ENCODE results near the gene SLC25A53.
"Not testable (repeated sequence)": the region's sequence is repeated elsewhere in the genome, so short reads cannot be mapped to it uniquely, and the experiment has no call there.

Gene SLC25A53

DNA sequence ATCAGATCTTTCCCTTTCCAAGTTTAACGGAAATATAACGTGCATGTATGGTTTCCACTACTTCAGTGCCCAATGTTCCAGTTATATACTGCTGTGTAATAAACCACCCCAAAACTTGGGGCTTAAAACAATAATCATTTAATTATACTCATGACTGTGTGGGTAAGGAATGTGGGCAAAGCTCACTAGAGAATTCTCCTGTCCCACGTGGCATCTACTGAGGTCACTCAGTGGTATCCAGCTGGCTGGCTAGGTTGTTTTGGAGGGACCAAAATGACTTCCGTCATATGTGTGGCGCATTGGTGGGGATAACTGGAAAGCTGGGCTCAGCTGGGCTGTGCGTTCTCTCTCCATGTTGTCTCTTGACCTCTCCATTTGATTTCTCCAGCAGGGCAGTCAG is 26.0 kb downstream of the SLC25A53 start:
- DNase-seq = no peak

DNA sequence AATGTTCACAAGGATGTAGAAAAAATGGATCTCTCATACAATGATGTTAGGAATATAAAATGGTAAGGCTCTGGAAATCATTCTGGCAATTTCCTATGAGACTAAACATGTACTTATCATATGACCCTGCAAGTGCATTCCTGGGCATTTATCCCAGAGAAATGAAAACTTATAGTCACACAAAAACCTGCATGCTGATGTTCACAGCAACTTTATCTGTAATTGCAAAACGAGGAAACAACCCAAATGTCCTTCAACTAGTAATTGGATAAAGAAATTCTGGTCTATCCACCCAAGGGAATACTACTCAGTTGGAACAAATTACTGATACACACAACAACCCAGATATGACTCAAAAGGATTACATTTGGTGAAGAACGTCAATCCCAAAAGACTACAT is 30.0 kb downstream of the SLC25A53 start:
- no peak for DNase-seq

GRCh38 chrX:104122829-104123228 is 34.0 kb downstream of the SLC25A53 start:
- peak; percentile 22 to 39 for DNase-seq

- no peak for DNase-seq
These were observed 38.0 kb downstream of the SLC25A53 start for GRCh38 chrX:104118765-104119164.

- DNase-seq = no peak
These were observed 39.0 kb downstream of the SLC25A53 start for GRCh38 chrX:104117759-104118158.

DNA sequence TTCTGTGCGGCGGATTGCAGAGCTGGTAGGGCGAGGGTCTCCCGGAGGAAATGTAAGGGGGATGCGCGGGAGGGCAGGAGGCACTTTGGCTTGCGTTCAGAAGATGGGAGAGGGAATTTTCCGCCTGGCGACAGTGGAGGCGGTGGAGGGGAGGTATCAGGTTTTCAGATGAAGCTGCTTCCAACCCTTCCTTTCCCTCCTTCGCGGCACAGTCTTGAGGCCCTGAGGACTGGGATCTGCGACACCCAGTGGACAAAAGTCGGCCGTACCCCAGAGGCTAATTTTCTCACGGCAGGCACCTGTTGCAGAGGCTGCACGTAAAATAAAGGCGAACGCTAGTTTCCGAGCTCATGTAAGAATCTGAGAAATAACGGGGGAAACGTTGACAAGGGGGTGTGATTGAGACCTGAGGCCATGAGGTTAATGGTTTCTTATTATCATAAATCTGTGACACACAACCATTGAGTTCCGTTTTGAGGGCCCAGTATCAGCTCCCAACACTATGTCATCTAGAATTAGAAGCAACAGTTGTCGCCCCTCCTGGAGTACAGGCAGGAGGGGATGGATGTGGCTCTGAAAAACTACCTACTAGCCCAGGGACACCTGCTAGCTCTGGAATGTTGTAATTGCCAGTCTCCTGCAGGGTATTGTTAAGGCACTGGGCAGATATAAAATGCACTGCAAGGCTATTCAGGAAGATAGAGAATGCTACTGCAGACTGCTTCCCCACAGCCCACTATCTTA is 43.4 kb downstream of the SLC25A53 start:
- DNase-seq = peak; percentile 45 to 69

GRCh38 chrX:104112326-104112951 is 44.4 kb downstream of the SLC25A53 start, which contains the start of gene ZCCHC18:
Gene ZCCHC18 (plus strand): TSS chrX:104112523. CDS start chrX:104114112, 1,589 bp downstream.
- DNase-seq = peak; percentile 22 to 28

DNA sequence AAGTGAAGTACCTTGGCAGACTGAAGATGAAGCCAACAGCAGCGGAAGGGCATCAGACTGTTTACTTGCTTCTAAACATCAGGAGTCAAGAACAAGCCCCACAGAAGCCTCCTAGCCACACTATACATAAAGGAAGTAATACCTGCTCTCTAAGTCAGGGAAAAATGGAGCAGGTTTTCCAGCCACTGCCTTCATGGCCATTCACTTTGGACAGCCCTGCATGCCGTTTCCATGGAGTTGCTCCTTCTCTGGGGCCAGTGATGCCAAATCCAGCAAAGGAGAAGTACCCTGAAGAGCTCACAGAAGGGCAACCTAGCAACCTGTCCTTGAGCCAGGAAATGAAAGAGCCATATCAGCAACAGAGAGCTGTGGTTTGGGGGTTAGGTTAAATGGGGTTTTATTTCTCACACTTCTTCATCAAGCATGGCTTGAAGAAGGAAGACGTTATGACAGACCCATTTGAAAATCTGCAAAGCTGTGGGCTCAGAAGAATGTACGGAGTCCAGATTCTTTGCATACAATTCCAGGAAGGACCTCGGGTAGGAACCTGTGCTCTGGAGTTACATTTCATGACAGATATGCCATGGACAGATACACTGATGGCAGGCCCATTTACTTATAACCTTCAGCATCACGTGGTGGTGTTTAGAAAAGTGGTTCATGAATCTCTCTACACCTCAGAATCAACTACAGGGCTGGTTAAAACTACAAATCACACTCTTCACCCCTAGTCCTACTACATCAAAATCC is 46.1 kb downstream of the SLC25A53 start:
- DNase-seq = not testable (repeated sequence)

DNA sequence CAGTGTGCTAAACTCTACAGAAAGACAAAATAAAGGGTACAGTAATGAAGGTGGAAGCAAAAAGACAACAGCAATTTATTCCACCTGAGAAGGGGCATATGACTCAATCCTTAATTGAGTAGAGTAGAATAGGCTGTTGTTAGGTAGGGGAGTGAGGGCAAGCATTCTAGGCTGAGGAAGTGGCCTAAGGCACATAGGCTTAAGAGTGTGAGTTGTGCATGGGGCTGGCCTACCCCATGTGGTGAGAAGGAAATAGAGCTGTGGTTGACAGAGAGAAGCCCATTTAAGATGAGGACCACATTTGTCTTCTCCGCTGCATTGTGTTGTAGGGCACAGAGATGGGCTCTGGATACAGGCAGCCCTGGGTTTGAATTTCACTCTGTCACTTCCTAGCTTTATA is 47.9 kb downstream of the SLC25A53 start:
- no peak for DNase-seq

DNA sequence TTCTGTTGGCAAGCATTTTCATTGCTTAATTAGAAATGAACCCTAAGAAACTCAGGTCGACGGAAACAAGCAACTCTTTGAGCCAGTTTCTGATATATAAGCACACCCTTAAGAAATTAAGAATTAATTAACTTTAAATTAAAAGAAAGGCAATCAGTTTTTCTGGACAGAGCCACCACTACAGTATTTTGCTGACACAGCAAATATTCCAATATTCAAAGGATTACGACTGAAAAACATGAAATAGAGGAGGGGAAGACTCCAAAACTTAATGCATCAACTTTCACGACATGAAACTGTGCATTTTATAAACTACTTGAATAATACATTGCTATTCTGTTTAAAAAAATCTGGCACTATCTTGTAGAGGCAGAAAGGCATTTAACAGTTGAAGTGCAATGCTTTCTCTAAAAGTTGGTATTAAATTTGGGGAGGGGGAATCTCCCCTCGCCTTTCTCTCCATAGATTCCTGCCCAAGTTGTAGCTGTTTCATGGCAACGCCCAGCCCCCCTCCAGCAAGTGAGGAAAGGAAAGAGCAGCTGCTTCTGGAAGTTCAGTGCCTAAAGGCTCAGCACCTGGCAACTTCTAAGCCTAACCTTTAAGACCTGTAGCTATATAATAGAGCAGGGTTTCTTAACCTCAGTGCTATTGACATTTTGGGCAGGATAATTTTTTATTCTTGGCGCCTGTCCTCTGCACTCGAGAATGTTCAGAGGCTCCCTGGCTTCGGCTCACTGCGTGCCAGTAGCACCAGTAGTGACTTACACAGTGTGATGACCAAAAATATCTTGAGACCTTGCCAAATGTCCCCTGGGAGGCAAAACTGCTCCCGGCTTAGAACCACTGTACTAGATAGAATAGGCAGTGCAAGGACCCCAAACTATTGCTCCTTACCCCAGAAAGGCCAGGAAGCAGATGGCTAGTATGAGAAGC is 51.2 kb downstream of the SLC25A53 start:
- no peak for DNase-seq

DNA sequence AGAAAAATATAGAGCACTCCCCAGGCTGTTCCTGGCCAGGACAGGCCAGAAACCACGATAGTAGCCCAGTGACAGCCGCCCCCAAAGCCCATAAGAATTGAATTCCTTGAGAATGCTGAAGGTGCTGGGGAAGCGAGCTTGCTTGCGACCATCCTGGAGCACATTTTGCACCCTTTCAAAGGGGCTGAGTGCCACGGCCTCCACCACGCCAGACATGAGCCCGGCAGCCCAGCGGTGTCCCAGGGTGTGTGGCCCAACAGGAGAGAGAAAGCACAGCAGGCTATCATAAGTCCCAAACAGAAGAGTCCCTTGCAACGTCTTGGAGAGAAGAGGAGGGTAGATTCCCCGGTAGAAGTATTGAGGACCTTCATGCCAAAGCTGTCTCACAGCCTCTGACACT is 52.1 kb downstream of the SLC25A53 start:
- DNase-seq = no peak

GRCh38 chrX:104098919-104099318 is 57.9 kb downstream of the SLC25A53 start:
- peak; percentile 4 to 9 for DNase-seq

- DNase-seq = peak; percentile 64 to 67
These were observed 58.5 kb downstream of the SLC25A53 start for GRCh38 chrX:104098151-104098808.

GRCh38 chrX:104085919-104086318 is 70.9 kb downstream of the SLC25A53 start:
- no peak for DNase-seq

DNA sequence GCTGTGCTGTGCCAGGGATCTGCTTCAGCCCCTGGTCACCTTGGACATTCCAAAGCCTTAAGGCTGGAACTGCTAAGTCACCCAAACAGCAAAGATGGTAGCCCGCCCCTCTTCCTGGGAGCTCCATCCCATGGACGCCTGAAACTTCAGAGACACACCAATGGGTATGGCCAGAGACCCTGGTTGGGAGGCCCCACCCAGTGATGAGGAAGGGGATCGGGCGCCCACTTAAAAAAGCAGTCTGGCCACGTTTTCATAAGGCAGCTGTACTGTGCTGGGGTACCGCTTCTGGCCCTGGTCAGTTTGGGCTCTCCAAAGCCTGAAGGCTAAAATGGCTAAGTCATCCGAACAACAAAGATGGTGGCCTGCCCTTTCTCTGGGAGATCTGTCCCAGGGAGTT is 71.3 kb downstream of the SLC25A53 start:
- DNase-seq = no peak

- DNase-seq = no peak
These were observed 72.1 kb downstream of the SLC25A53 start for GRCh38 chrX:104084534-104085277.

DNA sequence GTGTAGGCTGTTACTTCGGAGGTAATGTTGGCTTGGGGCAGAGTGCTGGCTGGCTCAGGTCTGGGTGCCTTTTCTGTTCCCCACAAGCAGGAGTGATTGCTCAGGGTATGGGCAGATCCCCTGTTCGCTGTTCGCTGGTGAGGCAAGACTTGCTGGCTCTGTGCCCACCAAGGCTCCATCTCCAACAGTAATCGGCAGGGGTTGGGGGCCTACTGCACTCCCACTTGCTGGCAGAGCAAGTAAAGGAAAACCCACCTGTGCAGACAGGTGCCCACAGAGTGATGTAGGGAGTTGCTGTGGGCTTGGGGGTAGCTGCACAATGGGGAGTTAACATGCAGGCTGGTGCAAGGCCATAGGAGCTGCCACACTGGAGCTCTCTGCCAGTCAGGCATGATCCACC is 72.7 kb downstream of the SLC25A53 start:
- no peak for DNase-seq

DNA sequence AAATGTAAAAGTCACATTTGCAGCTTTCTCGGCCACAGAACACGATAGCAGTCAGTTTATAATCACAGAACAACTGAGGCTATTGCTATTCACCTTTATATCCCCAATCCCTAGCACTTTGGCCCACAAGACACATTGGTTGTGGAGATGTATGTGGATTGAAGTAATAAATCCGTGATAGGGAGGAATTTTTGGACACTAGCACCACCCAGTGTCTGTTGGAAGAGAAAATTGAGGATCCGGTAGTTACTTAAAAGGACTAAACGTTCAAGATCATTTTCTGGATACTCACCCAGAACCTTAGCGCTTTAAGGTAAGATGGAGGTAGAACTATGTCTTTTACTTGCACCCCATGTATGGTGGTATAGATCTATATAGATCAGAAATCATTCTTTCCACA is 79.0 kb downstream of the SLC25A53 start:
- not testable (repeated sequence) for DNase-seq

- not testable (repeated sequence) for DNase-seq
These were observed 80.9 kb downstream of the SLC25A53 start, which contains the start of gene TMSB15C for GRCh38 chrX:104075778-104076445. Gene TMSB15C (minus strand): TSS chrX:104076236.

DNA sequence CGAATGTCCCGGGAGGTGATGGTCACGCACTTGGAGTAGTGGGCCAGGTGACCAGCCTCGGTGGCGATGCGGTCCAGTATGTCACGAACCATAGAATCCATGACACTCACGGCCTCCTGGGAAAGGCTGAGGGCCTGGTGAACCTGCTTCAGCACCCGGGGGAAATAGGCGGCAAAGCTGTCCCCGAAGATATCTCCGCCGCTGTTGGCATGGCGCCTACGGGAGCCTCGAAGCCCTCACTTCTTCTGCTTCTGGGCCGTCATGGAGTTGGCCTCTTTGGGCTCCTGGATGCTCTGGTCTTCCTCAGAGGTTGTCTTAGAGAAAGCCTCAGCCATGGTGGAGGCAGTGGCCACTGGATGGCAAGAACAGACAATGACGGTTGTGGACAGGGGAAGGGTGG is 94.2 kb downstream of the SLC25A53 start:
- not testable (repeated sequence) for DNase-seq

DNA sequence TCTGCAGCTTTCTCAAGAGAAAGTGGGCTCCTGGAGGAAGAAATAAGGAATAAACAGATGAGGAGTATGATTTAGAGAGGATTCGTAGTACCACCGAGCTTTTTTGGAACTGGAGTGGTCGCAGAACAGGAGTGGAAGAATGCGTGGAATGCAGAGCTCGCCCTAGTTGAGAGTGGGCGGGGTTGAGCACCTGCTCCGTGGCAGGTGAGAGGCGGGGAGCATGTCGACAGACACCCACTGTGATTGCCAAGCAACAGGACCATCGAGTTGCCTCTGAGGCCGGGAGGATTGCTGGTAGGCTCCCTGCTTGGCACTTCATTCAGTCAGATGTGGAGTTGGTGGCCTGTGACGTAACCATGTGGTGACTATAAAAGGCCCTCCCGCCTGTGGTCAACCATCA is 101.9 kb downstream of the SLC25A53 start:
- DNase-seq = not testable (repeated sequence)

All from Kasumi-1 (cell line).